IPS DF 6.9 (cell line): ENCODE data around the gene ABLIM3.

Experiments
- DNase-seq: peaks from one replicate; pipeline ENCODE4 v3.0.0-alpha.2; 2013; ENCODE audit warnings: low read depth, low spot score
- H3K27ac ChIP-seq: one replicate; pipeline ENCODE4 v1.5.1; 2013; ENCODE audit warnings: low read length, control low read depth
- H3K27me3 ChIP-seq: 2 replicates; pipeline ENCODE4 v1.6.1; 2013; ENCODE audit warnings: mild to moderate bottlenecking, low read length; ENCODE audit not compliant: control insufficient read depth, insufficient read depth
- H3K36me3 ChIP-seq: 2 replicates; pipeline ENCODE4 v1.6.1; 2013; ENCODE audit warnings: low read length; ENCODE audit not compliant: control insufficient read depth, insufficient read depth
- H3K4me1 ChIP-seq: 2 replicates; pipeline ENCODE4 v1.6.1; 2013; ENCODE audit warnings: low read length; ENCODE audit not compliant: control insufficient read depth, insufficient read depth
- H3K4me3 ChIP-seq: 2 replicates; pipeline ENCODE4 v1.5.1; 2013; ENCODE audit warnings: mild to moderate bottlenecking, low read length
- H3K9me3 ChIP-seq: 2 replicates; pipeline ENCODE4 v1.6.1; 2013; ENCODE audit warnings: low read length, inconsistent platforms; ENCODE audit not compliant: control insufficient read depth, insufficient read depth
- WGBS: extraction: QIAGEN DNeasy Blood & Tissue Kit; methylation state at CpG from one replicate; pipeline ENCODE4 v1.1.7; 2013; ENCODE audit warnings: mixed read lengths, missing lambda C conversion rate; ENCODE audit not compliant: insufficient read length, insufficient coverage; 5-methylcytosine and 5-hydroxymethylcytosine counted together

ABLIM3 gene

DNA sequence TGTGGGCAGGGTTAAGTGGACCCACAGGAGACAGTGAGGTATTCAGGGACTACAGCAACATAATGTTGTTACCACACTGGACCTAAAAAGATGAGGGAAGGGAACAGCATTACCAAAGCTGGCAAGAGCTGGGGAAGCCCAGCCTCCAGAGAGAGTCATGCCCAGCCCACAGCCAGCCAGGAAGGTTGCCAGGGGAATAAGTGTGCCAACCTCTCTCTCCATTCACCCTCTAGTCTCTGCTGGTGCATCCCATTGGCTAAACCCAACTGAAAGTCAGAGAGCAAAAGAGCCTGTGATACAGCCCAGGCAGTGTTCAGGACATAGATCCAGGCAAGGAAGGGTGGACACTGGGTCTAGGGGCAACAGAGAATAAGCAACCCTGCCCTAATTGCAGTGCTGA lies 94.5 kb downstream of the ABLIM3 start:
- Histone ChIP-seq H3K9me3 (no peaks in the 10 kb centered on the region), H3K4me1 (no peaks in the 10 kb centered on the region), H3K27me3 (no peaks in the 10 kb centered on the region), H3K4me3 (no peak overlapping the region), H3K36me3 (no peaks in the 10 kb centered on the region), H3K27ac (no peak overlapping the region)
- DNase-seq: no peak

DNA sequence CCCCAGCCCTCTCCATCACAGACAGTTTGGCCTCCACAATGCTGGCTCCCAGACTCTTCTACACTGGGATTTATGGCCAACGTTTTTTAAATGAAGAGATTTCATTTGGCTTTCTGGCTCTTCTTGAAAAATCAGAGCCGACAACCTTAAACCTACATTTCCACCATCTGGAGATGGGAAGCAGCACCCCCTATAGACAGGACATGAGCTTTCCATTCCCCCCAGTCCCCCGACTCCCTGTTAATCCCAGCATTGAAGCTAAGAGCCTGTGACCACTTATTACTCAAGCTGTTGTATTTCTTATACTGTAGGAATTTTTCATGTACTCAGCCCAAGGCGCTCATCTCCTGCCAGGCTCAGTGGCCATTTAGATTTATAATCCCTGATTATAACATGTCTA lies 96.4 kb downstream of the ABLIM3 start:
- Histone ChIP-seq H3K36me3 (no peaks in the 10 kb centered on the region), H3K27me3 (no peaks in the 10 kb centered on the region), H3K9me3 (no peaks in the 10 kb centered on the region), H3K4me1 (no peaks in the 10 kb centered on the region), H3K4me3 (no peak overlapping the region), H3K27ac (no peak overlapping the region)
- DNase-seq: peak; percentile 9
- WGBS: no CpG with 5 or more reads among the region's 4 CpGs

- Histone ChIP-seq H3K27me3 (no peaks in the 10 kb centered on the region), H3K27ac (no peak overlapping the region), H3K9me3 (no peaks in the 10 kb centered on the region), H3K4me3 (no peak overlapping the region), H3K4me1 (no peaks in the 10 kb centered on the region), H3K36me3 (no peaks in the 10 kb centered on the region)
- no peak for DNase-seq
- no CpG with 5 or more reads among the region's 2 CpGs for WGBS
These were observed 97.2 kb downstream of the ABLIM3 start for GRCh38 chr5:149238540-149238939.

DNA sequence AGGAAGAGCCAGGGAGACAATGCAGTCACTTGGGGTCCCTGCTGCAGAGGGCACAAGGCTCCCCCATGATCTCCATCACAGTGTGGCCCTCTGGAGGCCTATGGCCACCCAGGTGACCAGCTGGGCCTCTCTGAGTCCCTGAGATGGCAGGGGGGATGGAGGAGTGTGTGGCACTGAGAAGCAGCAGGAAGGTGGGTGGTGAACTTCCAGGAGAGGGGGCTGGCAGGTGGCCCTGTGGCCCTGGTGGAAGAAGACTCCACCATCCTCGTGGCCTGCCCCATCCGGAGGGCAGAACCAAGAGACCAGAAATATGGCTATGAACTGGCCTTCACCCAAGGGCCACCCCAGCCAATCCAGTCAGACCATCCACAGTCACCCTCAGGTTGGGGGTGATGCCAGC lies 98.6 kb downstream of the ABLIM3 start:
- H3K27ac ChIP-seq: no peak overlapping the region
- H3K4me1 ChIP-seq: no peaks in the 10 kb centered on the region
- WGBS: no CpG with 5 or more reads among the region's 2 CpGs
- H3K4me3 ChIP-seq: no peak overlapping the region
- no peaks in the 10 kb centered on the region for H3K27me3 ChIP-seq
- no peaks in the 10 kb centered on the region for H3K9me3 ChIP-seq
- no peak for DNase-seq
- H3K36me3 ChIP-seq: no peaks in the 10 kb centered on the region

DNA sequence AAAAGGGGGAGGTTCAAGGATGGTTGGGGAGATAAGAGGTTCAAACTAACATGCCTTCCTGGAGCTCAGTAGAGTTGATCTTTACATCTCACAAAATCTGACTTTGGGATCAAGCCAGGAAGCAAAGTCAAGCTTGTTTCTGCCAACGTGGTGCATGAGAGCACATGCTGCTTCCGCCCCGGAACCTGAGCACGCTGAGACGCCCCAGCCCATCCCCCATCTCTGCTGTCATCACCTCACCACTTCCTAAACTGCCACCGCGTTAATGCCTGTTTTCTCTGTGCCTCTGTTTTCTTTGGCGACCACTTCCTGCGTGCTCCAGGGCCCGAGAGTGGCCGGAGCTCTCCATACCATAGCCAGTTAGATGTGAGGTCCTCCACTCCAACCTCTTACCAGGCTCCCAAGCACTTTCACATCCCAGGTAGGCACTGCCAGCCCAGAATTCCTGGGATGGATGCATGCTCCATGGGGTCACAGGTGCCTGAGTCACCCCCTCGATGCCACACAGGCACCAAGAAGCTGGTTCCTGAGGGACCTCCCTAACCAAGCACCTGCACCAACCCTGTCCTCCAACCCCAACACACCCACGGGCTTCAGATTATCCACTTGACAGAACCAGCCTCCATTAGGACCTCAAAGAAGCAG lies 99.2 kb downstream of the ABLIM3 start:
- DNase-seq: no peak
- H3K9me3 ChIP-seq: no peaks in the 10 kb centered on the region
- no peaks in the 10 kb centered on the region for H3K4me1 ChIP-seq
- H3K4me3 ChIP-seq: no peak overlapping the region
- no peak overlapping the region for H3K27ac ChIP-seq
- H3K27me3 ChIP-seq: no peaks in the 10 kb centered on the region
- no peaks in the 10 kb centered on the region for H3K36me3 ChIP-seq
- WGBS: no CpG with 5 or more reads among the region's 13 CpGs

DNA sequence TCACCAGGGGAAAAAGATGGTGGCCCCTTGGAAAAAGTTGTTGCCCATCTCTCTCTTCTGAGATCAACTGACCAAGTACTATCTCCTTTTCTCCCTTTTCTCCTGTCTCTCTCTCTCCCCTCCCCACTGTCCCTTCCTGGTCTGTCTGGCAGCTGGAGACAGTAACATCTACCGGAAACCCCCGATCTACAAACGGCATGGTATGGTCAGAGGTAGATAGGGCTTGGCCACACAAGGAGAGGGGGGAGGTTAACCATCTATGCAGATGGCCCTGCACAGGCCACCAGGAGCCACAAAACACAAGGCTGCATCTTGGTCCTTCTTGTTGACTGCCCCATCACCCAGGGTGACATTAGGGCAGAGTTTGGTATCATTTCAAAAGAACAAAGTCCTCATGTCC lies 101.0 kb downstream of the ABLIM3 start:
- WGBS: no CpG with 5 or more reads among the region's 3 CpGs
- H3K36me3 ChIP-seq: no peaks in the 10 kb centered on the region

GRCh38 chr5:149246906-149247305 lies 105.6 kb downstream of the ABLIM3 start:
- Histone ChIP-seq H3K27ac (no peak overlapping the region), H3K4me1 (no peaks in the 10 kb centered on the region), H3K9me3 (no peaks in the 10 kb centered on the region), H3K36me3 (no peaks in the 10 kb centered on the region), H3K27me3 (no peaks in the 10 kb centered on the region), H3K4me3 (no peak overlapping the region)
- WGBS: no CpG with 5 or more reads among the region's 4 CpGs
- no peak for DNase-seq

More for the DNA sequence above, 101.0 kb downstream of the ABLIM3 start:
- H3K27ac ChIP-seq: no peak overlapping the region
- DNase-seq: no peak
- H3K4me3 ChIP-seq: no peak overlapping the region
- no peaks in the 10 kb centered on the region for H3K9me3 ChIP-seq
- H3K27me3 ChIP-seq: no peaks in the 10 kb centered on the region
- no peaks in the 10 kb centered on the region for H3K4me1 ChIP-seq

DNA sequence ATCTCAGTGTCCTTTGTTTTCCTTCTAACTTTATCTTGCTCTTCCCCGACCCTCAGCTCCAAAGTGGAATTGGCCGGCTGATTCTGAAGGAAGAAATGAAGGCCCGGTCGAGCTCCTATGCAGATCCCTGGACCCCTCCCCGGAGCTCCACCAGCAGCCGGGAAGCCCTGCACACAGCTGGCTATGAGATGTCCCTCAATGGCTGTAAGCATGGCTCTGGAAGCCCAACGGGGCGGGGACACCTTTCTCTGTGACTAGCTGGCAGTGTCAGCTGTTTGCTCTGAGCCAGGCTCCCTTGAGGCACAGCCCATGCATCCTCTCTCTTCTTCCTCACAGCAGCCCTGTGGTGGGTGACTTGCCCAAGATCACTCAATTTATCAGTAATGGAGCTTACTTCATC lies 106.4 kb downstream of the ABLIM3 start:
- no peaks in the 10 kb centered on the region for H3K36me3 ChIP-seq
- H3K9me3 ChIP-seq: no peaks in the 10 kb centered on the region
- H3K27me3 ChIP-seq: no peaks in the 10 kb centered on the region
- no peak for DNase-seq
- H3K4me1 ChIP-seq: no peaks in the 10 kb centered on the region
- no peak overlapping the region for H3K27ac ChIP-seq
- WGBS: no CpG with 5 or more reads among the region's 8 CpGs
- H3K4me3 ChIP-seq: no peak overlapping the region

DNA sequence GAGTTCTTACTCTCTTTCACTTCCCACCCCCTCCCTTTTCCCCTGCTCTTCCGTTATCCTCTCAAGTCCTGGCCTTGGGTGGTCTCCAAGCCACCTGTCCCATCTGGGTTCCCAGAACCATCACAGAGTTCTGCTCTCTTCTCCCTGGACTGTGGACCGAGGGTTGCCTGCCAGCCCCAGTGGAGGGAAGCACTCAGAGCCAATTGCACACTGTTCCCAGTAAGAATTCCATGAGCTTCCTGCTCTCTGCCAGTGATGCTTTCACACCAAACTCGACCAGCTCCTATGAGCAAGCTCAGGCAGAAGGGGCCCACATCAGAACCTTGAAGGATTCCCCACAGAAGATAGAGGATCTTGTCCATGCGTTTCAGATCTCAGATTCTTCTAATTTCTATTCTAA lies 110.3 kb downstream of the ABLIM3 start:
- Histone ChIP-seq H3K27me3 (no peaks in the 10 kb centered on the region), H3K9me3 (no peaks in the 10 kb centered on the region), H3K4me1 (no peaks in the 10 kb centered on the region), H3K4me3 (no peak overlapping the region), H3K27ac (no peak overlapping the region), H3K36me3 (no peaks in the 10 kb centered on the region)
- no CpG with 5 or more reads among the region's 4 CpGs for WGBS
- no peak for DNase-seq

DNA sequence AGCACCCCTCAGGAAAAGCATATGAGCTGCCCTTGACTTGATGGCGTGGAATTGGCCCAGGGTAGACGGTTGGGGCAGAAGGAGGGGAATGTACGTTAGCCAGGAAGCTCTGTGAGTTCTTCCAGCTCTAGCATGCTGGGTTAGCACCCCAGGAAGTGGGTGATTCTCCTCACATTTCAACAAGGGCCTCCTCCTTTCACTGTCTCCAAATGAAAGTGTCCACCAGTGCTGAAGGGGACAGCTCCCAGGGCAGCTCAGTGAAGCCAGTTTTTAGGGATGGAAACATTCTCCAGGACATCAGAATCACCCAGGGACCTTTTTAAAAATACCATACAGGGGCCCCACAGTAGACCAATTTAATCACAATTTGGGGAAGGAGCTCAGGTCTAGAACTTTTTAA lies 113.2 kb downstream of the ABLIM3 start:
- H3K4me3 ChIP-seq: no peak overlapping the region
- WGBS: no CpG with 5 or more reads among the region's 3 CpGs
- H3K27me3 ChIP-seq: no peaks in the 10 kb centered on the region
- H3K36me3 ChIP-seq: no peaks in the 10 kb centered on the region
- no peak for DNase-seq
- no peak overlapping the region for H3K27ac ChIP-seq
- no peaks in the 10 kb centered on the region for H3K4me1 ChIP-seq
- no peaks in the 10 kb centered on the region for H3K9me3 ChIP-seq

GRCh38 chr5:149256451-149256850 lies 115.2 kb downstream of the ABLIM3 start:
- H3K27ac ChIP-seq: no peak overlapping the region
- no peaks in the 10 kb centered on the region for H3K27me3 ChIP-seq
- H3K36me3 ChIP-seq: no peaks in the 10 kb centered on the region
- DNase-seq: no peak
- no peaks in the 10 kb centered on the region for H3K4me1 ChIP-seq
- H3K9me3 ChIP-seq: no peaks in the 10 kb centered on the region
- no peak overlapping the region for H3K4me3 ChIP-seq
